ENCODE measurements around the gene CEP131.

Gene CEP131

DNA sequence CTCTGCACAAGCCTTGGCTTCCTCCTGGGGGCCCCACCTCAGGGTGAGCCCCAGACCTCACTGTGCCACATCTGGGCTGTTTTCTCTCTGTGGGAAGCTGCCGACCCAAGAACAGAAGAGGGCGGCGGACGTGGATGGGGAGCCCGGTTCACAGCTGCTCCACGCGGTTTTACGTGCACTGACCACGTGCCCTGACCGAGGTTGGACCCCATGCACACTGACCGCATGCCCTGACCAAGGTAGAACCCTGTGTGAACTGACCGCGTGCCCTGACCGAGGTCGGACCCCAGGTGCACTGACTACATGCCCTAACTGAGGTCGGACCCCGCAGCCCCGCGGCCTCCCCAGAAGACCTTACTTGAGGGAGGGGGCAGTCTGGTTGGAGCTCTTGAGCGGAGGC lies 19.6 kb downstream of the CEP131 start:
- DNase-seq = no peak

DNA sequence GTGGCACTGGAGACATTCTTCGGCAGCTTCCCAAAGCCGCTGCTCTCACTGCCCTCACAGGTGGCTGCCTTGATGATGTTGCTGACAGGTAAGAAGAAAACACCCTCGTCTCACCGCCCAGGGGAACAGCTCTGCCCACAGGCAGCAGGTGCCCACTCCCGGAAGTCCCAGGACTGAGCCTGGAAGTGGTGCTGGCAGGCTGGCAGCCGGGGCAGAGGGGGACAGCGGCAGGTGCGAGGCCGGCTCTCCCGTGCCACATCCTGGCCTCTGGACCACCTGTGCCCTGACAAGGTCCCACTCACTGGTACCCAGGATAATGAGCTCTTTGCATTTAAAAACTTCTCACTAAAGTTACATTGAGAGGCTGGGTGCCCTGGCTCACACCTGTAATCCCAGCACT lies 20.4 kb downstream of the CEP131 start:
- no peak for DNase-seq

DNA sequence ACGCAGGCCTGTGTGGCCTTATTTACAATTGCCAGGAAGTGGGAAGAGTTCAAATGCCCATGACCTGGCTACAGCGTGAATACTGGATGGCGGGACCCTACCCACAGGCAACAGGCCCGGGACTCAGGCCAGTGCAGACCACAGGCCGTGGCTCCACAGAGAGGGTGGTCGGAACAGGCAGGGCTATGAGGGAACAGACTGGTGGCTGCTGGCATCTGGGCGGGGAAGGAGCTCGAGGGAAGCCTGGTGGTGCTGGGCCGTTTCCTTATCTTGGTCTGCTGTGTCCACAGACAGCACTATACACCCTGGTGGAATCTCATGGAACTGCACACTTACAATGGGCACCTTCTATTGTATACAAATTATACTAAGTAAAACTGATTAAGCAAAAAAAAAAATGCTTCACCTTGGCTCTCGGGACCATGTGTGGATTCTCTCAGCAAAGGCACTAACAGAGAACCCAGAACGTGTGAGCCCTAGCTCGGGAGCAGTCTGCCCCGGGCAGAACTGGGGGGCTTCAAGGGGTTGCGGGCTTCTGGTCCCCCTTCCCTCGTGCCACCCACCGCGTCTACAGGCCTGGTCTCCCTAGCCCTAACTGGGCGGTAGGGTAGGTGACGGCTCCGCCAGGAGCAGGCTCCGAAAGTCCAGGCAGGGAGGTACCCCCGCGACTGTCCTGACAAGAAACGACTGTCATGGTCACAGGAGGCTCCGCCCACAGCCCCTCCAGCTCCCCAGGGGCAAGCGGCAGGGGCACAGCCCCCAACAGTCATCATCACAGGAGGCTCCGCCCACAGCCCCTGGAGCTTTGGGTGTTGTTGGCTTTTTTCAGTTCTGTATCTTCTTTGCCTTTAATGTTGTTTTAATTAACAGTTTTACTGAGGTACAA lies 21.8 kb downstream of the CEP131 start:
- peak in 29 of 51 donors; percentile 4 to 68 (median 32) for DNase-seq

DNA sequence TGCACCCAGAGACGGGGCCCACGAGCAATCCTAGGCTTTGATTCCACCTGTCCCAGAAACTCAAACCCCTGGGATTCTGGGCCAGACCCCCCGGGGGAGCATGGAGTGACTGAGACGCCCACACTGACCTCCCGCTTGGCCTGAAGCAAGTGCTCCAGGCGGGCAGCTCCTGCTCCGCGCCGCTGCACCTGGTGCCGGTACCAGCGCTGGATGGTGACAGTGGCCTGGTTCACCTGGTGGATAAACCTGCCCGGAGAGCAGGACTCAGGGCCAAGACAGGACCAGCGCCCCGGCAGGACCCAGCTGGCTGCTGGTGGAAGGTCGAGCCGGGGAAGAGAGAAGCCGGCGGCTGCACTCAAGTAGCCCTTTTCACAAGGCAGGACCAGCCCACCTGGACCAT lies 22.6 kb downstream of the CEP131 start:
- DNase-seq = no peak

DNA sequence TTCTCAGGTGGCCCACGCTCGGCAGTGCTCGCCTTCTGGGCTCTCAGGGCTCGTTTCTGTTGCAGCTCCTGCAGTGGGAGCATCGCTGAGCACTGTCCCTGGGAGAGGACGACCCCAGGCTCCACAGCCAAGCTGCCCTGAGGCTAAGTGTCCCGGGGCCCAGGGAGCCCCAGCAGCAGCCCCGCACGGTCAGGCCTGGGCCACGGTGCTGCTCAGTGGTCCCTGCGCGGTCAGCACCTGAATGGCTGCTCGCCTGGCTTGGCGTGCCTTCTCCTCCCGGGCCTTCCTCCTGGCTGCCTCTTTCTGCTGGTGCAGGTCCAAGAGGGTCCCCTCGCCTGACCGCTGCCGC lies 23.3 kb downstream of the CEP131 start:
- DNase-seq = no peak

DNA sequence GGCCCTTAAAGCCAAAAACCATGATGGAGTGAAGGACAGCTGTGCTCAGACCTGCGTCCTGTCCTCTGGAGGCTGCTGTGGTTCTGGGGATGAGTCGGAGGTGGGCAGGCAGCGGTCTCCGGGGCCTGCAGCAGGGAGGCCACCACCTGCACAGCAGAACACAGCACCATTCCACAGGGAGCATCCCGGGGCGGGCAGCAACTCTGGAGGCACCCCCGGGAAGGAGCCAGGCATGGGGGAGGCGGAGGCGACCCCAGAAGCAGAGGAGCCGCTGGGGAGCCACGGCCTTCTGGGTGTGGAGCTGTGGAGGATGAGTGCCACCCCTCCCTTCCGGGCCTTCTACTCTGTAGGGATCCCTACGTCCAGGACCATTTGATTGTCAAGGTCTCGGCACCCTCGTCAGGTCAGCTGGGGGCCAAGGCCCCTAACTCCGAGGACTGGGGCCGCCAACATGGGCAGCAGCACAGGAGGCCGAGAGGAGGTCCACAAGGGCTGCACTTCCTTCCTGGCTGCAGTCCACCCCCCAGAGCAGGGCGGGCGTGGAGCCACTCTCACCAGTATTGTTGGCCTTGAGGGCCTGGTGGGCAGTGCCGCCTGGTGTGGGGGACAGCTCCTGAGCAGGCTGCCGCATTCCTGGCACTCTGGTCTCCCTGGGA lies 23.8 kb downstream of the CEP131 start:
- no peak for DNase-seq

DNA sequence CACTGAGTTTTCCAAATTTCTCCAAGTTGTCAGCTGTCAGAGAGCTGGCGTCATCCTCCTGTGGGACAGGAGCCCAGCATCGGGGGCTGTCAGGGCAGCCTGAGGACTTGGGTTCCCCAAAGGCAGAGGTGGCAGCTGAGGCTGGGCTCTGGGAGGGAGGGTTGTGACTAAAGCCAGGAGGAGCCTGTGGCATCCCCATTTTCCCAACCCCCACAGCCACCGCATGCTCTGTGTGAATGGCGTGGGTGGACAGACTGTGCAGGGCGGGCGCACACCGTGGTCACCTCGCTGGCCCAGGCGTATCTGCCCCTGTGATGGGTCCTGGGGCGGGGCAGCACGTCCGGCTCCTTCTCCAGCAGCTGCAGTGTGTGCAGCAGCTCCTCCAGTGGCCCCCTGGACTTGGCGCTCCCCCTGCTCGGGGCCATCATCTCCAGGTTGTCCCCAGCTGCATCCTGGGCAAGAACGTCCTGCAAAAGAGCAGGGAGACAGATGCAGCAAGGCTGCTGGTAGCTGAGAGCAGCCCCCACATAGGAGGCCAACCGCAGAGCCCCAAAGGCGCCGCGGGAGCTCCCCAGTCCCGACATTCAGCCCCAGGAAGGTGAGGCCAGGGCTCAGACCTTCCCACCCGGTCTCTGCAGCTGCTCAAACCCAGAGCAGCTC lies 24.8 kb downstream of the CEP131 start:
- no peak for DNase-seq

DNA sequence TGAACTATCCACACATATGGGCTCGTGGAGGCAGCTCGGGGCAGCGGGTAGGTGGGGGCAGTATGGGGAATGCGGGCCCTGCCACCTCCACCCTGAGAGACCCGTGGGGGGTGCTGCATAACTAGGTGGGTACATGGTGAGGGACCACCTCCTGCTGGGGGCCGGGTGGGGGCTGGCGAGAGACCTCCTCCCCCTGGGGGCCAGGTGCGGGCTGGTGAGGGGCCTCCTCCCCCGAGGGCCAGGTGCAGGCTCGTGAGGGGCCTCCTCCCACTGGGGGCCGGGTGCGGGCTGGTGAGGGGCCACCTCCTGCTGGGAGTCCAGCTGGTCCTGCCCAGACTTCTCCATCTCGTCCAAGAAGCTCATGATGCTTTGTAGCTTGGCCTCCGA lies 25.4 kb downstream of the CEP131 start:
- DNase-seq = no peak

DNA sequence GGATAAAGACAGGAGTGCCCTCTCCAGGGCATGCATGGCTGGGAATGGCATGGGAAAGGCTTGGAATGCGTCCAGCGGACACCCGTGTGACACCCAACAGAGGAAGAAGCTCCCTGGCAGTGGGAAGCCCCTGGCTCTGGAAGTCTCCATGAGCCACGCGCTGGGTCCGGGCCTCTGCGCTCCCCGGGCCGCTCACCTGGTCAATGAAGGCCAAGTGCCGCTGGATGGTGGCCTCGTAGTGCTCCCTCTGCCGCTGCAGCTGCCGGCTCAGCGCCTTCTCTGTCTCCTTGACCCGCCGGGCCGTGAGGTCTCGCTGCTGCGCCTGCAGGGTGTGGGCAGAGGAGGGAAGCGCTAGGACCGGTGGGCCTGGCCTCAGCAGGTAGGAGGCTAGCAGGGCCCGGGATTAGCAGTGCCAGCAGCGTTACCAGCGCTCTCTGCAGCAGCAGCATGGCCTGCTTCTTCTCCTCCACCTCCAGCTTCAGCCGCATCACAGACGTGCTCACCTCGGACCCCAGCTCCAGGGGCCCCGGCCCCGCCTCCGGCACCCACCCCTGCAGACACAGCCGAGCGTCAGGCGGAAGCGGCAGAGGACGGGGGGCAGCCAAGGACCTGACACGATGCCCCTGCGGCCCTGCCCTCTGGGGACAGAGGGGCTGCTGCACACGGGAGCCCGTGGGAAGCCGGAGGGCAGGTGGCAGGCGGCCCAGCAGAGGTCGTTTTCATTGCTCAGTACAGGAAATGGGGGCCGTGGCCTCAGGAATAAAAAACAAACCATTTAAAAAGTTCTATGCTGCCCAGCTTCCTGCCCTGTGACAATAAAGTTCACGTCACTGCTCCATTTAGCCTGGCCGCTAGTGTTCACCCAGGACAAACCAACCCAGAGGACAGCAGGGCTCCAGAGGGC lies 26.0 kb downstream of the CEP131 start:
- no peak for DNase-seq

DNA sequence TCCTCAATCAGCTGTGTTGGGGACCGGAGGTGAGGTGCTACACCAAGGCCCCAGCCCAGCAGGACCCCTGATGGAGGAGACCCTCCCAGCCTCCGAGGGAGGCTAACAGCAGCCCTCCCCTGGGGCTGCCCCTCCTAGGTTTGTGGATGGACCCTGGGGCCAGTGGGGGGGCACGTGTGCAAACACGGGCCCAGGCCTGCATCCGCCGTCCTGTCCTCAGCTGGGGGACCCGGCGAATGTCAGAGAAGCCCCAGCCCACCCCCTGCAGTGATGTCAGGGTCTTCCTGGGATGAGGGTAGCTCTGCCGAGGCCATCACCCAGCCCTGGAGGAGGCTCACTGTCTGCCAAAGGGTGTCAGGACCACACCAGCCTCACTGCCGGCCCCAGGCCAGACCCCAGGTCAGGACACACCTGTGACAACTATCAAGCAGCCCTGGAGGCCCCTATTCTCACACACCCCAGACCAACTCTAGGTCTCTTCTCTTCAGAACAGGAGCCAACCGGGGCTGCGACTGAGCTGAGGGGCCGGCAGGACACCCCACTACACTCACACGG lies 26.7 kb downstream of the CEP131 start:
- no peak for DNase-seq

DNA sequence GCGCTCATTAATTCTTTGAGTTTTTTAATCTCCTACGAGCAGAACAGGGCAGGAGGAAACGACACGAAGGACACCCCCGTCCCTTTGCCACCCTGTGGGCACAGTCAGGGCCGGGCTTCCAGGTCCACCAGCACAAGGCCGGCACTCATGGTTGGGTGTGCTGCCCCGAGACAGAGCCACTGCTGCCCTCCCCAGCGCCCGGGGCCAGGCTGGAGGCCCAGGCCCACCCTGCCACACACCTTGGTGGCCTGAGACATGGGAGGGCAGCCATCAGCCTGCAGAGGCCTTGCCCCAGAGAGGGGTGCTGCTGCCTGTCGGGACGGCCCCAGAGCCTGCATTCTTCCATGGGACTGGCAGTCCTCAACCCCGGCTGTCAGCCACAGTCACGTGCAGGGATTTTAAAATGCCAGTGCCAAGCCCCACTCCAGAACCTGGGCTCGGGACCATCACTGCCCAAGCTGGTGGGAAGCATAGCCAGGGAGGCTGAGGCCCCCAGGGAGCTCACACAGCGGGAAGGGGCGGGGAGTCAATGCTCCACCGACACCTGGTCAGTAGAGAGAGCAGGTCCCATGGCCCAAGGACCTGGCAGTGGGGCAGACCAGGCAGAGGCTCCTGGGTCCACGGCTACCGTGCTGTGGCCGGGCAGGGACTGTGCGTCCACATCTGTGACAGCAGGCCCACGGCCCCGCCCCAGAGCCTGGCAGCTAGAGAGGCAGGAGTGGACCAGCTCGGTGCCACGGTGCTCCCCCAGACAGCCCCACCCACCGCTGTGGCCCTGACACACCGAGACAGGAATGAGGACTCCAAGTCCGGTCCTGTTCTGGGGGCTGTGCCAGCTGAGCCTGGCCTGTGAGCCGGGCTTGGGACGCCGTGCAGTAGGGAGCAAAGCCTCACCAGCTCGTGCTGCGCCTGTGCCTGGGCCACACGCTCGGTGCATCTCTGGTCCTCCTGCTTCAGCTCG lies 27.5 kb downstream of the CEP131 start:
- DNase-seq = no peak

DNA sequence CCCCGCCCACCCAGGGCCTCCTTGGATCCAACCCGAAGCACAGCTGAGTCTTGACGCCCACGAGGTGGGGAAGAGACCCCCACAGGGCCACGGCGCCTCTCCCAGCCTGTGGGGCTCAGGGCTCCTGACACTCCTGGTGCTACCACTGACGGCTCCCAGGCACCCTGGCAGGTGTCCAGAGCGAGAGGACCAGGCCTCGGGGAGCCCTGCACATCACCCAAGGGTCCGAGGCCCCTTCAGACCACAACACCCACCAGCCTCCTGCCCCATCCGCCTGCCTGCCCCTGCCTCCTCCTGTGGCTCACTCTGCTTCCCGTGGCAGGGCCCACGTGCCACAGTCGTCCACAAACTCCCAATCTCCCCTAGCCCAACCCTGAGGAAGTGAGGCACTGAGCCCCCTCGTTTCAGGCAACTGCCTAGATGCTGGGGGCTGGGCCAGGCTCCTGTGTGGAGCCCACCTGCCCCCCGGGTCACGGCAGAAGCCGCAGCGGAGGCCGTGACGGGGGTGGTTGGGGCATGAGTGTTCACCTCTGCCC lies 28.5 kb downstream of the CEP131 start:
- DNase-seq = no peak

DNA sequence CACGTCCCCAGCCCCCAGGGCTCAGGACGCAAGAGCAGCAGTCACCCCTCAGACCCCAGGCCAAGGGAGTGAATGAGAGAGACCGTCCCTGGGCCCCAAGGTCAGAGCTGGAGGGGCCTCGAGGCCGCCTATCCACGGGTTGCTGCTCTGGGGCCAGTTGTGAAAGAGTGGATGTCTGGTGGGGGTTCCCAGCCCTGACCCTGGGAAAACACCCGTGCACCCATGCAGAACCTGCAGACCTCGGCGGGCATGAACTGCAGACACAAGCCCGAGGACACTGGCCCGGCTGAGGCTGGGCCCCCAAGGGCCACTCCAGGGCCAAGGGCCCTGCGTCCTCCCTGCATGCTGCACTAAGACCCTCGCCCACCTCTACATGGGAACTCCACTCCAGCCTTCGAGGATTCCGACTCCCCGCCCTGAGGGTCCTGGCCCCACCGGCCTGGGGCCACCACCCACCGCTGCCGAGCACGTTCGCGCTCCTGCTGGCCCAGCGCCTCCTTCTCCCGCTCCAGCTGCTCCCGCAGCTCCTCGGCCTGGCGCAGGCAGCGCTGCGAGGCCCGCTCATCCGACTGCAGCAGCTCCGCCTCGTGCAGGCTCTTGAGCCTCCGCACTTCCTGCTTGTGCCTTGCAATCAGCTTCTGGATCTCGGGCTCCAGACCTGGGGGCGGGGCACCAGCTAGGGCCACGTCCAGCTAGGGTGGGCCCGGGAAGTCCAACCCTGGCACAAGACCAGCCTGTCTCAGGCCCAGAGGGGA lies 29.1 kb downstream of the CEP131 start:
- no peak for DNase-seq

DNA sequence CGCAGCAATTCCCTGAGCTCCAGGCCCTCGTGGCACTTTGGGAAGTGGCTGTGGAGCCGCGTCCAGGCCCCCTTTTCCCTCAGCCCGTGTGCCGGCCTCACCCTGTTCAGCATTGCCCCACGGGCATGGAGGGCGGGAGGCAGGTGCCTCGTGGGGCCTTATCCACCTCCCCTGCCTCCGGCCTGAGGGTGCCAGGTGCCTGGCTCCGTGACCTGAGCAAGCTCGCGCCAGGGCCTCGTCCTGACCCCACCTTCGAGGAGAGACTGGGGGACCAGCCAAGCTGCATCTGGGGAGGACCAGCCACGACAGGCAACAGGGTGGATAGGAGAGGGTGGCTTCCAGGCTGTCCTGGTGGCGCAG lies 29.7 kb downstream of the CEP131 start:
- DNase-seq = no peak

DNA sequence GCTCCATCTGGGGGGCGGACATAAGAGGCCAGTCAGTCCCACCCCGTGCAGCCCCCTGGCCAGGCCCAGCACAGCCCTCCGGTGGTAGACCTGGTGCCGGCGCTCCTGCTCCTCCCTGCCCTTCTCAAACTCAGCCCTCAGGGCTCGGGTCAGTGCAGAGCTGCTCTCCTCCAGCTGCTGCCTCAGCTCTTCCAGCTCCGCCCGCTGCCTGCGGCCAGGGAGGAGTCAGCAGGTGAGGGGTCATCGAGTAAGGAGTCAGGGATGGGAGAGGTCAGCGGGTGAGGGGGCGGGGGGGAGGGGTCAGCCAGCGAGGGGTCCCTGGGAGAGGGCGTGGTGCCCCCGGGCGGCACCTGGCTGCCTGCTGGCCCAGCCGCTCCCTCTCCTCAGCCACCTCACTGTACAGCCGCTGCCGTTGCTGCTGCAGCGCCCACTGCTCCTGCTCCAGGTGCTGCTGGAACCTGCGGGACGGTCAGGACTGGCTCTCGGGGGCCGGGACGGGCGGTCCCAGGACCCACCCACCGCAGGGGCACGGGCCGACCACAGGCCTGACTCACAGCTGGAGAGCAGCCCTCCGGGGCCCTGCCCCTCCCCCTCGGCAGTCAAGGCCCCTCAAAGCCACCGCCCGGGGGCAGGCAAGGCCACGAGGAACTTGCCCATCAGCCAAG lies 30.2 kb downstream of the CEP131 start:
- no peak for DNase-seq

DNA sequence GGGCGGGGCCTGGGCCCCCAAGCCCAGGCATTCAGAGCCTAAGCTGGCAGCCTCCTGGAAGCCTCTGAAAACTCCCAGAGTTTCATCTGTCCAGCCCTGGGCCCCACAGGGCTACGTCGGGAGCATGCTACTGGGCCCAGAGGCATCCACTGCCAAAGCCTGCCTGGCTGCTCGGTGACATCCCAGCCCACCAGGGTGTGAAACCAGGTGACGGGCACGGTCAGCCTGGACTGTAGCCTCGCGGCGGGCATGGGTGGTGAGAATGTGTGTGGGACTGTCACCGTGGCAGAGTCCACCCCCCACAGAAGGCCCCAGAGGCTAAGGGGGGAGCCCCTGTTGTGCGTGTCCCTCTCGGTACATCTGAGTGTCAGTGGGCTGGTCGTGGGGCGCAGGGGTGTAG lies 31.1 kb downstream of the CEP131 start:
- DNase-seq = no peak

DNA sequence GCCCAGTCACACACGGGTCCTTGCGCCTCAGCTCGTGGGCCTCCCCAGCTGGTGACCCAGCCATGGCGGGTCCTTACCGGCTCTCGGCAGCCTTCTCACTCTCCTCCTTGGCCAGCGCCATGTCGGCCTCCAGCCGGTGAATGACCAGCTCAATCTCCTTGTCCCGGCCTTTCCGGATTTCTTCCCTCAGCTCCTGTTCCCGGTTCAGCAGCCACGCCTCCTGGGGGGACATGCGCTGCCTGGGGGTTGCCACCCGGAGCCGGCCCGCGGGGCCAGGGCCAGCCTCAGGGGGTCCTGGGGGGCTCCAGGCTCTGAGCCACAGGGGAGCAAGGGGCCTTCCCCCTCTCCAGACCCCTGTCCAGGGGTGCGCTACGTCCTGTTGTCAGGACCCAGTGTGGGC lies 31.6 kb downstream of the CEP131 start:
- DNase-seq = no peak

DNA sequence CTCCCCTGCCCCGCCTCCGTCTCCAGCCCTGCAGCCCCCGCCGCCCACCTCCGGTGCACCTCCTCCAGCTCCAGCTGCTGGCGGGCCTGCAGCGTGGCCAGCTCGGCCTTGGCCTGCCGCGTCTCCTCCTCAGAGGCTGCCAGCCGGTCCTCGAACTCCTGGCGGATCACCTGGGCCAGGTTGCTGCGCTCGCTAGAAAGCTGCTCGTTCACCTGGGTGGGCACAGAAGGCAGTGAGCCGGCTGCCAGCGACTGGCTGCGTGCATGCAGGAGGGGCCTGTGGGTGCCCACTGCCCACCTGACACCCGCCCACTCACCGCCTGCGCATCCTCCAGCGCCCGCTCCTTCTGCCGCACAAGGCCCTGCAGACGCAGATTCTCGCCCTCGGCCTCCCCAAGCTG lies 32.2 kb downstream of the CEP131 start:
- DNase-seq = no peak
